ENCODE measurements around the gene TNPO3.

- no peak for TF ChIP-seq CTCF (IDR thresholded peaks at IDR 0.05)
- no peak for TF ChIP-seq POLR2AphosphoS5 (IDR thresholded peaks at IDR 0.05)
Measured at GRCh38 chr7:129021656-129022055, 33.3 kb downstream of the TNPO3 start.

All from breast epithelium (tissue), 3 donors.